ENCODE data around the gene KCNH4. TPM values are rescaled to one million over a fixed set of nuclear protein-coding genes. Genes with fewer than 3 reads are reported as not detected.
A peak's percentile ranks its signal among the peaks of the same experiment; 100 is the strongest.
"Not testable (repeated sequence)": the region's sequence is repeated elsewhere in the genome, so short reads cannot be mapped to it uniquely, and the experiment has no call there.

KCNH4 gene
- 4.0 TPM in 2 replicates for polyA plus RNA-seq (2014; cell fraction: cytosol; rRNA removed)
- polyA plus RNA-seq (2014; cell fraction: nucleus; rRNA removed): 8.6 and 10.0 TPM in 2 replicates

DNA sequence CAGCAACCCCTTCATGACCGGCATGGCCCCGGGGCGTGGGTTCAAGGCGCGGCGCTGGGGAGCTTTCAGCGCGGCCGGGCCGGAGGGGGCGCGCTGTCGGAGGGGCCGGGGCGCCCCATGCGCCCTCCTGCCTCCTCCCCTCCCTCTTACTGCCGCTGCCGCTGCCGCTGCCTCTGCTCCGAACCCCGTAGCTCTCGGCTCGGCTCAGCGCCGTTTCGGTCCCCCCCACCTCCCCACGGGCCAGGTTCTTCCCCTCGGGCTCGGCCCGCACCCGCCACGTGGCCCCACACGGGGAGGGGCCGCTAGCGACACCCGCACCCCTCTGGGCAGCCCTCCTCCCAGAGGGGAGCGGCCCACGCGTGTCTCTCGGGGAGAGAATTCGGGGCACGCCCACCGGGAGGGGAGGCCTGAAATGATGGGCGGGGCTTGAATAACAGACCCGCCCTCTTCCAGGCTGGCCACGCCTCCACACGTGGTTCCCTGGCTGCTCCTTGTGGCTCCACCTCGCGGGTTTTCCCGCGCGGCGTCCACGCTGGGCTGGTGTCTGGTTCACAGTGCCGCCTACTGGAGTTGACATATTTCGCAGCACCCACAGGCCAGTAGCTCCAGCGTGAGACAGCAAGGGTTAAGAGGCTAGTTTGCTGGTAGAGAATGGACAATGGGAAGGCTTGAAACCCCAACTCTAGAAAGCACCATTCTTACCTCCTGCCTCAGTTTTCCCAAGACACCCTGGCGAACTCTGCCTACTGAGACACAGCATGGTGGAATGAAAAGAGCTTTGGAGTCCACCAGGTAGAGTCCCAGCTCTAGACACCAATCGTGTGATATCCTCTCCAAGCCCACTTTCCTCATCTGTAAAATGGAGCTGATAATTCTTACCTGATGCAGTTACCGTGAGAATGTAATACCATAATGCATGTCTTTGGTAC, at the start of gene KCNH4:
Gene KCNH4 (minus strand): TSS at position 221 of the 929 bp plus-strand sequence. CDS start 197 bp downstream, at position 24.
- DNase-seq (ENCODE audit: low spot score): peak; percentile 95

GRCh38 chr17:42230225-42230624, 49.3 kb upstream of the KCNH4 start:
- no peak for DNase-seq (ENCODE audit: low spot score)

DNA sequence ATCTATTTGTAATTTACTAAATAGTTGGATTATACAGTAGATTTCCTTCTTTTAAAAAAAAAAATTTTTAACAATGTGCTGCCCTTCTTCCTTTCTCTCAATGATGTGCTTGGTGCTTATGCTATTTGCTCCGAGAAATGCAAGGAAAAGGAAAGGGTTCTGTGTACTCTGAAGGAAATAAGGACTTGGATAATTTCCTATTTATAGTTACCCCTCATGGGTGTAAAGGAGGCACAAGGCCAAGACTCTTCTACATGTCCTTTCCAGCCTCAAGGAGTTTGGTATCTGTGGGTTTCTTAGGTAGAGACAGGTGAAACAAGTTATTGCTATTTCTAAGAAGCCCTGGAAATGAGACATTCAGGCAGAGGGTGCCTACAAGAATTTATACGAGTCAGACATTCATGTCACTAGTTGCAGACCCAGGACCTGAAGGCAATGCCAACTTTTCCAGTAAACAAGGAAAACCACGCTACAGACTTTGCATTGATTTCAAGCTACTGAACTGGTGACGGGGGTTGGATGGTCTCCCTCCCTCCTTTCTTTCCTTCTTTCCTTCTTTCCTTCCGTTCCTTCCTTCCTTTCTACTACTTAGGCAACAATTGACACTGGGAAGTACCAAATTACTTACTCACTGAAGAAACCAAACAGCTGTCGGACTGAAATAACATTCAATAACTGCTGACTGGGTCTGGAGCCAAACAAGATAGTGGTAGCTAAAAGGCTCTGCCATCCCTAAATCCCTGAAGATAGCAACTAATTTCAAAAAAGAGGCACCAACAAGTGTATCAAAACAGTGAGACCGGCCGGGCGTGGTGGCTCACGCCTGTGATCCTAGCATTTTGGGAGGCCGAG, 47.1 kb upstream of the KCNH4 start:
- DNase-seq (ENCODE audit: low spot score): no peak

- no peak for DNase-seq (ENCODE audit: low spot score)
Observed at GRCh38 chr17:42225646-42226045, 44.7 kb upstream of the KCNH4 start.

- no peak for DNase-seq (ENCODE audit: low spot score)
Observed at GRCh38 chr17:42224651-42225050, 43.7 kb upstream of the KCNH4 start.

GRCh38 chr17:42221886-42222745, 41.2 kb upstream of the KCNH4 start:
- DNase-seq (ENCODE audit: low spot score): peak; percentile 35

DNA sequence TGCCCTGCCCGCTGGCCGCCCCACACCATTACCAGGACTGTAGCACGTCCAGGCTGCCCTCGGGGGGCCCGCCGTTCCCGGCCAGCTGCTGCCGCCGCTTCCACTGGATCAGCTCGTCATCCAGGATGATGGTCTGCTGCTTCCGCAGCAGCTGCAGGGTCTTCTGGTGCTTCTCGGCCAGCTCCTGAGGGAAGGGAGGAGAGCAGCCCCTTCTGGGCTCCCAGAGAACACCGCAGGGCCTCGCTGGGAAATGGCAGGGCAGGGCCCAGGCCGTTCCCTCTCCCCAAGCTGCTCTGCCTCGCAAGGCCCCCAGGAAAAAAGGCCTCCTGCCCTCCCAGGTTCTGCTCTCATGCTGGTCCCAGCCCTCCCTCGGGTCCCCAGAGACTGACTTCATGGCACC, 38.3 kb upstream of the KCNH4 start:
- not testable (repeated sequence) for DNase-seq (ENCODE audit: low spot score)

GRCh38 chr17:42214156-42214555, 33.2 kb upstream of the KCNH4 start:
- no peak for DNase-seq (ENCODE audit: low spot score)

GRCh38 chr17:42212382-42212781, 31.4 kb upstream of the KCNH4 start:
- no peak for DNase-seq (ENCODE audit: low spot score)

DNA sequence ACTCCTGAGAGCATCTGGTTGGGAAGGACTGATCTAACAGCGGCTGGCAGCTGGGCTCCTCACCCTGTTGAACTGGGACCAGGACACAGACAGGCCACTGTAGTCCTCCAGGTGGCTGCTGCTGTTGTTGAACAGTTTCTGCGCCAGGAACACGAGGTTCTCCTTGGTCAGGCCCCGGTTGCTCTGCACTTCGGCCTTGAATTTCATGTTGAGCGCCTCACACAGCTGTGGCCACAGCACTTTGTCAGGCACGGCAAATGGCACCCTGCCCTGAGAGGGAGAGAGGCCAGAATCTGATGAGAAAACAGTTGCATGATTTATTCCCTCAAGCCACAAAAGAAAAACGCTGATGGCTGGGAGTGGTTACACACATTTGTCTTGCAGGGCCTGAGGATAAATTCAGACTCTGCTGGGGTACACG, 31.0 kb upstream of the KCNH4 start:
- not testable (repeated sequence) for DNase-seq (ENCODE audit: low spot score)

DNA sequence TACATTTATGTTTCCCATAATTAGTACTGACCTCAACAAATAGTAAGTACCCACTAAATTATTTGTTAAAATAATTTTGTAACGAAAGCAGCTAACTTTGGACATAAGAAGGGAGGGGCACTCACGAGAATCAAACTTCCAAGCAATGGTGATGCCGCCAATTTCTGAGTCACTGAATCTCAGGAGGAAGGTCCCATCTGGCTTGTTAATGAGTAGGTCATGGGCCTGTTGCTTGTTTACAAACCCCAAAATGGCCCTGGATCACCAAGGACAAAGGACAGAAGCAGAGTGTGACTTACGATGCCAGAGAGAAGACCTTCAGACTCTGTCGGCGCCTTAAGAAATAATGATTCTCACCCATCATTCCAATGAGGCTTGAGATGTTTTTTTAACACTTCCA, 29.1 kb upstream of the KCNH4 start:
- no peak for DNase-seq (ENCODE audit: low spot score)

GRCh38 chr17:42206153-42206612, 25.2 kb upstream of the KCNH4 start:
- not testable (repeated sequence) for DNase-seq (ENCODE audit: low spot score)

DNA sequence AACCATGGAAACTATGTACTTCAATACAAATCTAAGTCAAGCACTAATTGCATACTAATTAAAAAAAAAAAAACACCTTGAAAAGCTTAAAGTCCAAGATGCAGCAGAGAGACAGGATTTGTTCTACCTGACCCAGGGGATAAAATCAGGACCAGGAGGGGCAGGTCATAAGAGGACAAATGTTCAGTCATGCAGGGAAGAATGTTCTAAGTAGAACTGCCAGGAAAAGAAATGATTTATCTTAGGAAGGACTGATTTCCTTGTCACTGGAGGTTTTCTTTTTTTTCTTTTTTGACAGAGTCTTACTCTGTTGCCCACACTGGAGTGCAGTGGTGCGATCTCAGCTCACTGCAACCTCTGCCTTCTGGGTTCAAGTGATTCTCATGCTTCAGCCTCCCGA, 22.4 kb upstream of the KCNH4 start:
- no peak for DNase-seq (ENCODE audit: low spot score)

GRCh38 chr17:42202696-42203095, 21.8 kb upstream of the KCNH4 start:
- DNase-seq (ENCODE audit: low spot score): no peak

GRCh38 chr17:42202159-42202558, 21.2 kb upstream of the KCNH4 start:
- DNase-seq (ENCODE audit: low spot score): no peak

DNA sequence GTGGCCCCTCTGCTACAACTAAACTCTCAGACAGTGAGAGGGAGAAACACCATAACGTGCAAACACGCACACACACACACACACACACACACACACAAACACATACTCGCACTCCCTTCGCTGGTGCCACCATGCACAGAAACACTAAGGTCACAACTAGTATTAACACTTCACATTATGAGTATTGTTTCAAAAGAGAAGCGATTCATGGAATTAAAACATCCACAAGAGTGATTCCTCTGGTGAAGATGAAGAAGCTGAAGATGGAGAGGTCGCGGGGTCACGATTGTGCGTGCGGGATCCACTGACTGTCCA, 20.5 kb upstream of the KCNH4 start:
- DNase-seq (ENCODE audit: low spot score): no peak

DNA sequence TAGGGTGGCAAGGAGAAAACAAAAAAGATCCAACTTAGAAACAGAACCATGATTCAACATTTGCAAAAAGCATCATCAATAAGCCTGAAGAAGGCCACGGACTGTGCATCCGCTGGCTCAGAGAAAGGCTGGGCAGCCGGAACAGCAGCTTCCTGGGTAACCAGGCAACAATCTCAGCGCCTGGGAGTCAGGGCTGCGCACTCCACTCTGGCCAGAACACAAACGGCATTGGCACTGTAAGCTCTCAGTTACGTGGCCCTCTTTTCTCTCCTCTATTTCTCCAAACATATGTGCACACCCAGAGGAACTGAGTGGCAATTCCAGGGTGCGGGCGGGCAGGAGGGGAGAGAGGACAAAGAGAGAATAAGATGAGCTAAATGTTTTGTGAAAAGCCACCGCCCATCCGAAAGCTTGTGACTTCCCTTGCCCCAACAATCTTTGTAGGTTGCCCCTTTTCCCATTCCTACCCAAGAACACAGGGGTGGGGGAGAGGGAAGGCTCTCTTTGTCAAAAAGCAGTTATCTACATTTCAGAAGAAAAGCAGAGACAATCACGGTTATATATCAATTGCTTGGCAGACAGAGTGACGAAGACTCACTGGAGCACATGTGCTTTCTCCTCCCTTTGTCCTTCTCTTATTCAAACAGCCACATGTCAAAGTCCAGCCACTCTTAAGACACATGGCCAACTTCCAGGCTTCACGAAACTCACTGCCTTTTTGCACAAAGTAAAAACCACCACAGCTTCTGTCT, 19.9 kb upstream of the KCNH4 start:
- DNase-seq (ENCODE audit: low spot score): no peak

DNA sequence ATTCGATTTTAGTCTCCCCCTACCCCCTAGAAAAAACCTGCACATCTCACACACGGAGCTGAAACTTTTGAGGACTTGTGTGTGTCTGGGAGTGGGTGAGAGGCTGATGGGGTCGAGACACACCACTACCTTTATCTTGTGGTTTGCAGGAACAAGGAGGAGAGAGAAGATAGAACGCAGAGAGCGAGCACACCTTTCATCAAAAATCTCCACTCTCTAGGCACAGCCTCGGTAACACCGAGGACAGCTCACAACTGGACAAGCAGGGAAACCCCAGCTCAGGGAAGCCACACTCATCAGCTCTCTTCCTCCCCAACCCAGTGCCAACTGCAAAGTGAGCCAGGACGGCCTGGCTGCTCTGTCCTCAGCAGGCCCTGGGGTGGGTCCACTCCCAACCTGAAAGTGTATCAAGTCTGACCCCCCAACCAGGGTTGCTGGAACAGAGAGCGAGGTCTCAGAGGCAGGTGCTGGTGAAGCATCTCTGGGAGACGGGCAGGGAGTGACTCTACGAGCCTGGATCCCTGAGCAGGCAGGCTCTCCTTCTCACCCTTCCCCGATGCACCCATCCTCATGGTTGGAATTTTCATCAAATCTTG, 18.6 kb upstream of the KCNH4 start:
- no peak for DNase-seq (ENCODE audit: low spot score)

GRCh38 chr17:42198897-42199296, 18.0 kb upstream of the KCNH4 start:
- no peak for DNase-seq (ENCODE audit: low spot score)

DNA sequence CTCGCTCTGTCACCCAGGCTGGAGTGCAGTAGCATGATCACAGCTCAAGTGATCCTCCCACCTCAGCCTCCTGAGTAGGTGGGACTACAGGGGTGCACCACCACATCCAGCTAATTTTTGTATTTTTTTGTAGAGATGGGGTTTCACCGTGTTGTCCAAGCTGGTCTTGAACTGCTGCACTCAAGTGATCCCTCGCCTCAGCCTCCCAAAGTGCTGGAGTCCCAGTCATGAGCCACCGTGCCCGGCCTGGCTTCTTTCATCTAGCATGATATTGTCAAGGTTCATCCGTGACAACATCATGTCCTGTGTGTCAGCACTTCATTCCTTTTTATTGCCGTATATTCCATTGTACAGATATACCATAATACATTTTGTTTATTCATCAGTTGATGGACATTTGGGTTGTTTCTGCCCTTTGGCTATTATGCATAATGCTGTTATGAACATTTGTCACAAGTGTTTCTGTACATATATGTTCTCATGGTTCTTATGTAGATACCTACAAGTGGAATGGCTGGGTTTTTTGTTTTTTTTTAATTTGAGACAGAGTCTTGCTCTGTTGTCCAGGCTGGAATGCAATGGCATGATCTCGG, 16.7 kb upstream of the KCNH4 start:
- DNase-seq (ENCODE audit: low spot score): no peak
